ENCODE measurements around the gene UPF1.
"Not testable (repeated sequence)": the region's sequence is repeated elsewhere in the genome, so short reads cannot be mapped to it uniquely, and the experiment has no call there.

Gene UPF1

DNA sequence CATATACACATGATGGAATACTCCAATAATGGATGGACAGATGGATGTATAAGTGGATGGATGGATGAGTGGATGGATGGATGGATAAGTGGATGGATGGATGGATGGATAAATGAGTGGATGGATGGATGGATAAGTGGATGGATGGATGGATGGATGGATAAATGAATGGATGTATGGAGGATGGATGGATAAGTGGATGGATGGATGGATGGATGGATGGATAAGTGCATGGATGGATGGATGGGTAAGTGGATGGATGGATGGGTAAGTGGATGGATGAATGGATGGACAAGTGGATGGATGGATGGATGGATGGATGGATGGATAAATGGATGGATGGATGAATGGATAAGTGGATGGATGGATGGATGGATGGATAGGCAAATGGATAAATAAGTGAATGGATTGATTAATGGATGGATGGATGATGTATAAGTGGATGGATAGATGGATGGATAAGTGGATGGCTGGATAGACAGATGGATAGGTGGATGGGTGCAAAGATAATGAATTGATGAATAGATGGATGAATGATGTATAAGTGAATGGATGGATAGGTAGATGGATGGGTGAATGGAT is 32.3 kb upstream of the UPF1 start:
- DNase-seq (ENCODE audit: low read depth), result no peak

DNA sequence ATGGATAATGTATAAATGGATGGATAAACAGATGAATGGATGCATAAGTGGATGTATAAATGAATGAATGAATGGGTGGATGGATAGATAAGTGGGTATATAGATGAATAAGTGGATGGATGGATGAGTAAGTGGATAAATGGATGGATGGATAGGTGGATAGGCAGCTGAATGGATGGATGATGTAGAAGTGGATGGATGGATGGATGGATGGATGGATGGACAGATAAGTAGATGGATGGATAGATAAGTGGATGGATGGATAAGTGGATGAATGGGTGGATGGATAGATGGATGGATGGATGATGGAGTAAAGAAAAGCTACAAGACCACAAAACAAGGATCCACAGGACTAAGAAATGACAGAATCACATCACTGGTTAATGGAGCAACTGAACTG is 31.7 kb upstream of the UPF1 start:
- DNase-seq (ENCODE audit: low read depth), result no peak

DNA sequence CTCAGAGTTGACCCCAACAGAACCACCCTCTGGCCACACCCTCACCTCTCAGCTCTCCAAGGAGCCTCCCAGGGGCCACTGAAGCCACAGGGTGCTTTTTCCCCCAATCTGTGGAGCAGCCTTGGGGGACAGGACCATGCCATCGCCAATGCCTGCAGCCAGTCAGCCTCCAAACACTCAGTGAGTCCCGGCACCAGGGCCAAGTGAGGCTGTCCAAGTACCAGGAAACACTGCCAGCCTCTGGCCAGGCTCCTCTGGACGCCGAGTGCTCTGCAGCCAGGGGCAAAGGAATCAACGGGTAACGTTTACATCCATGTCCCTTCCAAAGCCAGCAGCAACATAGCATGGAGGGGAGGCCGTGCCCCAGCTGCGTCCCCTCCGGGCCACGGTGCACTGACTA is 31.1 kb upstream of the UPF1 start:
- no peak for DNase-seq (ENCODE audit: low read depth)

DNA sequence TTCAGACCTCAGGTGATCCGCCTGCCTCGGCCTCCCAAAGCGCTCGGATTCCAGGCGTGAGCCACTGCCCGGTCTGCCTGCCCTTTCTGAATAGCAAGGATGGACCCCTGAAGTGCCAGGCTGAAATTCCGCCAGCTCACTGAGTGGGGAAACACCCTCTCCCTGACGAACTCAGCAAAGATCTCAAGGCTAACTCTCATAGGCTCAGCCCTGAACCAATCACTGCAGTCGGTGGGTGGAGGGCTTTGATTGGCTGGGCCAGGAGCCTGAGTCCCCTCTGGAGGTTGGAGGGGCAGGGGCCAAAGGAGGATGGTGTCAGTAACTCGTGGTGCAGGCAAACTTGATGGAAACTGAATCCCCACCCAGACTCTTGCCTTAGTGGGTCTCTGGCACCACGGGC is 29.4 kb upstream of the UPF1 start:
- no peak for DNase-seq (ENCODE audit: low read depth)

DNA sequence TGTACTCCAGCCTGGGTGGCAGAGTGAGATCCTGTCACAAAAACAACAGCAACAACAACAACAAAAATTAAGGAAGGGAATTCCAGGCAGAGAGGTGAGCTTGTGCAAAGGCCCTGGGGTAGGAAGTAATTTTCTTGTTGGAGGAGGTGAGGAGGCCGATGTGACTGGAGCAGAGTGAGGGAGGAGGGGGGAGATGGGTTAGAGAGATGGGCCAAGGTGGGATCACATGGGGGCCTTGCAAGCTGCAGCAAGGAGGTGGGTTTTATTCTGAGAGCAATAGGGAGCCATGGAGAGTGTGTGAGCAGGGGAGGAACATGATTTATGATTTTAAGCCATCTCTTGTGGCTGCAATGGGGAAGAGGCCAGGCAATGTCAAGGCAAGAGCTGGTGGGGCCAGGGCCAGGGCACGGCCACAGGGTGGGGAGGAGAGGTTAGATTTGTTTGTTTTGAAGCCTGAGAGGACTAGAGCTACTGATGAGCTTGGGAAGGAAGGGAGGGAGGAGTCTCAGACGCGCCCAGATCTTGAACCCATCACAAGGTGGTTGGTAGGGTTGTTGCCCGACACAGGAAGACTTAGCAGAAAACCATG is 28.1 kb upstream of the UPF1 start:
- no peak for DNase-seq (ENCODE audit: low read depth)

DNA sequence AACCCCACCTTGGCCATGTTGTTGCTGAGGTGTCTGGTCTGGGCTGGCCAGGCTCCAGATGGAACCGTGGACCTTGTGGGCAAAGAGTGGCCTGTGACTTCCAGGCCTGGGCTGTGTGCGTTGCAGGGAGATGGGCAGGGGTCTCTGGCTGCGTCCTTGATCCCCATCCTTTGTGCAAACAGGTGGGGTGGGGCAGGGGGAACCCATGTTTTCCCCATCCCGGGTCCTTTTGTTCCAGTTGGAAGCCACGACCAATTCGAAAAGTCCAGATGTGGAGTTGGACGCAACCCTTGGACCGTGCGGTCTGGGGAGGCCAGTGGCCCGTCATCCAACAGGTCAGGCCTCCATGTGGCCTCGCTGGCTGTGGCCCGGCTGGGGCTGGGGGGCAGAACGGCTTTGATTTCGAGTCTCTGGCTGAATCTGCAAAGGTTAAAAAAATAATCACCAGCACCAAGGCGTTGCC is 27.6 kb upstream of the UPF1 start:
- DNase-seq (ENCODE audit: low read depth), result no peak

DNA sequence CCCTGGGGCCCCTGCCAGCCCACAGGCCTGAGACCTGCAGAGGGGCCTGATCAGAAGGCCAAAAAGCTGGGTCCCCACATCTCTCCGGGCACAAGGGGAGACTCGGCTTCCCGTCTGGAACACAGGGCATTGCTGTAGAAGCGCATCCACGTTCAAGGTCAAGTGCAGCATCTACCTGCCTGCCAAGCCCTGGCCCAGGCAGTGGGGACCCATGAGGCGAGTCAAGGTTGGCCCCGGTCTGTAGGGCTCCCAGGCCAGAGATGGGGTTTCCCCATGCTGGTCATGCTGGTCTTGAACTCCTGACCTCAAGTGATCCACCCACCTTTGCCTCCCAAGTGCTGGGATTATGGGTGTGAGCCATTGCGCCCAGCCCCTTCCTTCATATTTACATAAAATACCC is 27.1 kb upstream of the UPF1 start:
- DNase-seq (ENCODE audit: low read depth), result no peak

DNA sequence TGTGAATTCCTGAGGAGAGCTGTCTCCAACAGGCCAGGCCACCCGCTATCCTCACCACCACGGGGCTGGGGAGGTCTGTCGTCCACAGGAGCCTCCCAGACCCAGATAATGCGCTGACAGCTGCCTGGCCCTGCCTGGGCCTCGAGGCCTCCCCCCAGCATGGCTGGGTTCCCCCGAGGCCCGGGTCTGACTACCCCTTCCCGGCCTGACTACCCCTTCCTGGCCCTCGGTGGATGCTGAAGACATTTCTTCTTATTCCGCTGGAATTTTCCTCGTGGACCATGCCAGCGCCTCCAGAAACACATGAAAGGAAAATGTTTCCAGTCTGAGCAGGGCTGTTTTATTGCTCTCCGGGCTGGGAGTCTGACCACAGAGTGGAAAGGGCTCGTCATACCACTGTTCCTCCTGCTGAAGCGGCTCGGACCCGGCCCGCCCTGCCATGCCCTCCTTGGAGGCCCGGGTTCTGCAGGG is 23.9 kb upstream of the UPF1 start:
- DNase-seq (ENCODE audit: low read depth), result no peak

DNA sequence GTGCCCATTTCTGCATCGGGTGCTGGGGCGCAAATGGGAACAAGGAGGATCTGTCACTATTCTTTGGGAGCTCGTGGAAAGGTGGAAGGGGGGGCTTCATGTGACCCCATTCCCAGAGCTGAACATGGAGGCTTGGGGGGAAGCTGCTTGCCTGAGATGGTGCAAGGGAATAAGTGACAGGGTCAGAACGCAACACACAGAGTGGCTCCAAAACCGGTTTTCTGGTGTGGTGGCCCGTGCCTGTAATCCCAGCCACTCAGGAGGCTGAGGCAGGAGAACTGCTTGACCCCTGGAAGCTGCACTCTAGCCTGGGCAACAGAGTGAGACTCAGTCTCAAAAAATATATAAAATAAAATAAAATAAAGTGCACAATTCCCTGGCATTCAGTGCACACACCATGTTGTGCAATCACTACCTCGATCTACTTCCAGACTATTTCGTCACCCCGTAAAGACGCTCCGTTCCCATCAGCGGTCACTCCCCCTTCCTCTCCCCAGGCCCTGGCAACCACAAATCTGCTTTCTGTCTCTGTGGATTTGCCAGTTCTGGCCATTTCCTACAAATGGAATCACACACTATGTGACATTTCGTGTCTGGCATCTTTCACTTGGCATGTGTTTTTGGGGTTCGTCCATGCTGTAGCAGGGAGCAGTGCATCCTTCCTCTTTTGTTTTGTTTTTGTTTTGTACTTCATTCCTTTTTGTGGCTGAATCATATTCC is 22.4 kb upstream of the UPF1 start:
- DNase-seq (ENCODE audit: low read depth), result no peak

DNA sequence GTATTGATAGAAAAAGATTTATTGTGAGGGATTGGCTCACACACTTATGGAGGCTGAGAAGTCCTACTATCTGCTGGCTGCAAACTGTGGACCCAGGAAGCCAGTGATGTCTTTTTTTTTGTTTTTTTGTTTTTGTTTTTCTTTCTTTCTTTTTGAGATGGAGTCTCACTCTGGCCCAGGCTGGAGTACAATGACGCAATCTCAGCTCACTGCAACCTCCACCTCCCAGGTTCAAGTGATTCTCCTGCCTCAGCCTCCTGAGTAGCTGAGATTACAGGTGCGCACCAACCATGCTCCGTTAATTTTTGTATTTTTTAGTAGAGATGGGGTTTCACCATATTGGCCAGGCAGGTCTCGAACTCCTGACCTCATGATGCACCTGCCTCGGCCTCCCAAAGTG is 20.1 kb upstream of the UPF1 start:
- DNase-seq (ENCODE audit: low read depth), result not testable (repeated sequence)

DNA sequence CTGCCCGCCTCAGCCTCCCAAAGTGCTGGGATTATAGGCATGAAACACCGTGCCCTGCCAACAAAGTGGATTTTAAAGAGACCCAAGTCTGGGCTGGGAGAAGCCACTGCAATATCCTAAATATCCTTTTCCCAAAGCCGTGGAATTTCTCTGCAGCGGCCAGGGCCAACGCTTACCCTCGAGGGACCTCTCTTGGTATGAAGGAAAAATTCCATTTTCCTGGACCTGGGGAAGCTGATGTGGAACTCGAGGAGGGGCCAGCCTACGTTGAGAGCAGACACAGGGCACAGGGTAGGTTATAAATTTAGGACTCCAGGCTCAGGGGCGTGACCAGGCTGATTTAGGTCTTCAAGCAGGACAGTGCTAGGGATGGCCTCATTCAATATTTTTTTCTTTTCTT is 17.7 kb upstream of the UPF1 start:
- DNase-seq (ENCODE audit: low read depth), result no peak

DNA sequence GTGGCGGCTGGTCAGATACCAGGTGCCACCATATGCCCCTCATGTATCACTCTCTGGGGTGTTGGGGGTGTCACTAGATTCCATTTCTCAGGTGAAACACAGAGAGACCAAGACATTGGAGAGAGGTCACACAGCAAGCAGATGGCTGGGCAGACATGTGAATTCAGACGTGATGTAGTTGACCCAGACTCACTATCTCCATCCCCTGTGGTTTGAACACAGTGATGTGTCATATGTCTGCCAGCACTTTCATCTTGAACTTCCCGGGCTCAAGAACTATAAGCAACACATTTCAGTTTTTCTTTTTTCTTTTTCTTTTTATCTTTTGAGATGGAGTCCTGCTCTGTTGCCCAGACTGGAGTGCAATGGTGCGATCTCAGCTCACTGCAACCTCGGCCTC is 16.1 kb upstream of the UPF1 start:
- no peak for DNase-seq (ENCODE audit: low read depth)

DNA sequence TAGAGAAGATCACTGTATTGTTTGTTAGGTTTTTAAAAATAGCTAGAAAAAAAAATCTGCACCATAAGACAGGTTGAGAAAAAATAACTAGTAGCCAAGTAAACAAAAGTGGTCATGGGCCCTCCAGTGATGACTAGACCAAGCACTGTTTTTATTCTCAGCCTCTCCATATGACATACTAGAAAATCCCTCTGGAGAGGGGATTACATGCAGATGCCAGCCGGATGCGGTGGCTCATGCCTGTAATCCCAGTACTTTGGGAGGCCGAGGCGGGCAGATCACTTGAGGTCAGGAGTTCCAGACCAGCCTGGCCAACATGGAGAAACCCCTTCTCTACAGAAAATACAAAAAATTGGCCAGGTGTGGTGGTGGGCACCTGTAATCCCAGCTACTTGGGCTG is 15.1 kb upstream of the UPF1 start:
- DNase-seq (ENCODE audit: low read depth), result not testable (repeated sequence)

DNA sequence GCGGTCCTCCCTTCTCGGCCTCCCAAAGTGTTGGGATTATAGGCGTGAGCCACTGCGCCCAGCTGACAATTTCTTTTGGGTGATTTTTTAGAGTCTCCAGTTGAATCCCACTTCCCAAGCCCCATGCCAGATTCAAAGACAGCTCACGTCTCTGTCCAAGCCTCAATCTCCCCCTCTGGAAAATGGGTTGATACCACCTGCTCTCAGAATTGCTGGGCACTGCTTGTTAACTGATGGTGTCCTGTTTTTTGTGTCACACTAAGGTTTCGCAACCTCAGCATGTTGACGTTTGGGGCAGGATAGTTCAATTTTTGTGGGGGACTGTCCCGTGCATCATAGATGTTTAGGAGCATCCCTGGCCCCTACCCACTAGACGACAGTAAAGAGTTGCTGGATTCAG is 14.2 kb upstream of the UPF1 start:
- no peak for DNase-seq (ENCODE audit: low read depth)

DNA sequence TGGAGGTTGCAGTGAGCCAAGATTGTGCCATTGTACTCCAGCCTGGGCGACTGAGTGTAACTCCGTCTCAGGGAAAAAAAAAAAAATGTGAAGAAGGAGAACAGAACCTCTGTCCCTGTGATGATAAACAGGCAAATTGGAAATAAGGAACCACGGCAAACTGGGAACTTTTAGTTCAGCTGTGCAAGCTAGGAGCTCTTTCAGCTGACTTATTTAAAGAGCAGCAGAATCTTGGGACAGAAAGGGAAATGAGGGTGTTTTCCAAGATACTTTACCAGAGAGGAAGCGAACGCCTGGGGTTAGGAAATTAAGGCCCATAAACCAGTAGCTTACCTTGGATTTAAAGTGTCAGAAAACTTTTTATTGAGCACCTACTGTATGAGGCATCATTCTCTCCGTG is 3.0 kb upstream of the UPF1 start:
- no peak for DNase-seq (ENCODE audit: low read depth)

DNA sequence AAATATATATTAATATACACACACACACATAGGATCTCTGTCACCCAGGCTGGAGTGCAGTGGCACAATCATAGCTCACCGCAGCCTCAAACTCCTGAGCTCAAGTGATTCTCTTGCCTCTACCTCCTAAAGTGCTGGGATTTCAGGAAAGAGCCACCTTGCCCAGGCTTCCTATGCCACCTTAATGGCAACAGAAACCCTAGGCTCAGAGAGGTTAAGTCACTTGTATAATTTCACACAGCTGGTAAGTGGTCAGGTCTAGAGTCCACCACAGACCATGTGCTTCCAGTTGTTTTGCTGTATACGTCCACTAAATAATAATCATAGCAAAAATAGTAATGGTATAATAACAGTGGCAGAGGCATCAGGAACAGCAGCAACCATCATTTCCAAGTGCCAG is 1.3 kb upstream of the UPF1 start:
- DNase-seq (ENCODE audit: low read depth), result no peak

DNA sequence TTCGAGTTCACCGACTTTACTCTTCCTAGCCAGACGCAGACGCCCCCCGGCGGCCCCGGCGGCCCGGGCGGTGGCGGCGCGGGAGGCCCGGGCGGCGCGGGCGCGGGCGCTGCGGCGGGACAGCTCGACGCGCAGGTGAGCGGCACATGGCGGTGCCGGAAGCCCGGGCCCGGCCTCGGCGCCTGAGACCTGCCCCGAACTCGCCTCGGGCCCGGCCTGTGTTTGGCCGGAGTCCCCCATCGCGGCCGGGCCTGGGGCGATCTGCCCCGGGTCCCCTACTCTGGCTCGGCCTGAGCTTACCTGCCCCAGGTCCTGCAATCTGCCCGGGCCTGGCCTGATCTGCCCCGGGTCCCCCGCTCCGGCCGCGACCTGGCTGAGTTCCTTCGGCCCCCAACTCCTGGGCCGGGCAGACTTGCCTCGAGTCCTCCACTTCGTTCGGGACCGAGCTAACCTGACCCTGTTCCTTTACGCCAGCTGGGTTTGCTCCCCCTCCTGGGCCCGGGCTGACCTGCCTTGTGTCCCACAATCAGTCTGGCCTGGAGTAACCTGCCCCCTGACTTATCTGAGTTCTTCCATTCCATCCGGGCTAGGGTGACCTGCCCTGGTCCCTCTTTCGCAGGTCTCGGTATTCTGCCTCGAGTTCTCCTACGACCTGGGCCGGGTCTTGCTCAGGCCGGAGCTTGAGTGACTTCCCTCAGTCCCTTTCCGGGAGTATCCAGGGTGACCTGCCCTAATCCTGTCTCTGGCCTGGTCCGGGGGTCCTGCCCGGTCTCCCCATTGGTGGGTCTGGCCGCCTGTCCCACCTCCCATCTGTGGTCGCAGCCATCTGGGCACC is 764 bp downstream of the UPF1 start:
- DNase-seq (ENCODE audit: low read depth), result no peak

DNA sequence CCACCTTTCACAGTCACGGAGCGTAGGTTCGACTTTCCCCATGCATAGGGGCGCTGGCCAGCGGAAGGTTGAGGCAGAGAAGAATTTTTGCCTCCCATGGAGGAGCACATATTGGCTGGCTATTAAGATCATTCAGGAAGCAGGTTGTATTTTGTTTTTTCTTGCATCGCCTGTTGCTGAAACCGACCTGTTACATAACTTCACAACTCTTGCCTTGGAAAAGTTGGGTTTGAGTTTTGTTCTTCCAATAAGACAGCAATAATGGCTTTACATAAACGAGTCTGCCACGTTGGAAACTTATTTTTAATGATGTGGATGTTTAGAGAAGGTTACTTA is 1.4 kb downstream of the UPF1 start:
- no peak for DNase-seq (ENCODE audit: low read depth)

DNA sequence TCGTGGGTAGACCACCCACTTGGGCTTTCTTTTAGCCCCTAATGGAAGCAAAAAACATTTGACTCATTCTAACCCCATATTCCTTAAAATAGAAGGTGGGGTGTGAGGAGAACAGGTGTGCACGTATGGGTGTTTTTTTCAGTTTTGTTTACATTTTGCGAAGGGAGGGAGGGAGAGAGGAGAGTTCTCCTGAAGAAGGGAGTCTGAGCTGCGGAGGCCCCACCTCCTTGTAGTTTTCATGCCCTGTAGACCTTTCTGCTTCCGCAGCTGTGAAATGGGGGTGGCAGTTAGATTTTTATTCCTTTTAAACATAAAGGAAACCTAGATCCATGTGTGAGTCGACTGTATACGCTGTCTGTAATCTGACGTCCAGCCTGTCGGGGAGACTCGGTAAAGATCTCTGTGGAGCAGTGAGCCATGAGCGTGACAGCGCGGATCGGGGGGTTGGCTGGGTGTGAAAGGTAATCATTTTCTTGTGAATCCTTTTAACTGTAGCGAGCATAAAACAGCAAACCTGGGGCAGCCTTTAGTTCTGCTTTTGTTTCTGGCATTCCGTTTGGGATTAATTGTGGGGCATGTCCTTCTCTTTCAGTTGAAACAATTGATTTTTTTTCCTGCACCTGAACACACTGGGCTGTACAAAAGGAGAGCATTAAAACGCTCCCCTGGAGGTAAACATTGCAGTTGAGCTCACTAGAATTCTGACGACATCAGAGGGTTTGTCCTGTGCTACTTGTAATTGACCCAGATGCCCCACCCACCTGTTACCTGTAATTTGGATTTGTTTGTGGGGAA is 2.3 kb downstream of the UPF1 start:
- no peak for DNase-seq (ENCODE audit: low read depth)

DNA sequence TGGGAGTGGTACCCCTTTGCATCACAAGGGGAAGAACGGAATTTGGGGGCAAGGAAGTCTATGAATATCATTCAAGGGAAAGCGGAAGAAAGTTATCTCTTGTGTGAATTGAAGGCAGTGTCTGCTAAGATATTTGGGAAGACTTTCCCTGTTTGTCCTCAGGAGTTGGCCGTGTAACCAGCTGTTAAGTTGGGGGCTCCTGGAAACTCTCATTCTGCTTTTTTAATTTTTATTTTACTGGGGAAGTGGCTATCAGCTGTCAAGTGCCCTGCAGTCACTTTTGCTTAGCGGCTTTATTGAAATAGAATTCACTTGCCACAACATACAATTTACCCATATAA is 2.9 kb downstream of the UPF1 start:
- no peak for DNase-seq (ENCODE audit: low read depth)

DNA sequence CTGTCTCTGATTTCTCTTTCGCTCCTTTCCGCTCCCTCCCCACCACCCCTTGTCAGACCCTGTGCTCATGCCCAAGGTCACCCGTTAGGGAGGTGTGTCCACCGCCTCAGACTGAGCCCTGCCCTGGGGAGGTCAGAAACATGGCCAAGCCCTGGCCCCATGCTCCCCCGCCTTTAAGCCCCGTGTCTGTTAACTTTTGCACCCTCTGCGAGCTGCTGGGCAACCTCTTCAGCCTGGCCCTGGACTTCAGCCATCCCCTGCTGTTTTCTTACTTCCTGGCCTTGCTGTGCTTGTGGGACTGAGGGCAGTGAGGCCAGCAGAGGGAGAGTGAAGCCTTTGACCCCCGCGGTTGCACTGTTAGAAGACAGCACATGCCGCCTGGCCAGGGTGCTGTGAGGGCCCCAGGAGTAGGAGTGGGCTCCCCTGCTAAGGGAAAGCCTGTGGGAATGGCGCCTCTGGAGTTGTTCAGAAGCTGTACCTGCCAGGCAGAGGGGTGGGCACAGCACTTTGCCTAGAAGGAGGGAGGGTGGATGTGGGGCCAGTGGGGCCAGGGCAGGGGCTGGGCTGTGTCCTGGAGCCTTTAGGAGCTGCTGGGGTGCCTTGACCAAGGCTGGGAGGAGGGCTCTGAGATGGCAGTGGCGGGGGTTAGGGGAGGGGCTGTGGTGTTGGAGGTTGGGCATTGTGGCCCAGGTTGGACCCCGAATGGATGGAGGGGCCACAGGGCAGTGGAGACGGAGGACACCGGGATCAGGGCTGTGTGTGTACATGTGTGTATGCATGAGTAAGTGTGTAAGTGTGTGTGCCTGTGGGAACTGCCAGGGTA is 7.9 kb downstream of the UPF1 start:
- no peak for DNase-seq (ENCODE audit: low read depth)

Data from CMK (cell line).